Measurements from ENCODE around the gene RER1.

RER1 gene

GRCh38 chr1:2408456-2408855, 16.8 kb downstream of the RER1 start:
- Histone ChIP-seq H3K9ac (ENCODE audit: insufficient read length, low read depth) (no peak overlapping the region), H3K4me3 (ENCODE audit: insufficient read length, low read depth) (no peak overlapping the region), H3K27me3 (ENCODE audit: insufficient read depth, insufficient read length) (no peaks in the 10 kb centered on the region), H3K4me1 (ENCODE audit: insufficient read depth, insufficient read length) (peaks cover 5% of the 10 kb centered on the region), H3K9me3 (ENCODE audit: insufficient read depth, low read length) (no peaks in the 10 kb centered on the region), H3K36me3 (ENCODE audit: insufficient read depth, insufficient read length, low read length) (peaks cover 67% of the 10 kb centered on the region)
- DNase-seq (ENCODE audit: low read depth, low spot score), result no peak
- TF ChIP-seq YY1 (IDR thresholded peaks at IDR 0.05; ENCODE audit: insufficient read depth, insufficient read length) (no peak), ZNF274 (IDR thresholded peaks at IDR 0.05; ENCODE audit: low read depth, low read length) (no peak), SUZ12 (IDR thresholded peaks at IDR 0.05; ENCODE audit: extremely low read depth, insufficient read depth, insufficient read length) (no peak)

DNA sequence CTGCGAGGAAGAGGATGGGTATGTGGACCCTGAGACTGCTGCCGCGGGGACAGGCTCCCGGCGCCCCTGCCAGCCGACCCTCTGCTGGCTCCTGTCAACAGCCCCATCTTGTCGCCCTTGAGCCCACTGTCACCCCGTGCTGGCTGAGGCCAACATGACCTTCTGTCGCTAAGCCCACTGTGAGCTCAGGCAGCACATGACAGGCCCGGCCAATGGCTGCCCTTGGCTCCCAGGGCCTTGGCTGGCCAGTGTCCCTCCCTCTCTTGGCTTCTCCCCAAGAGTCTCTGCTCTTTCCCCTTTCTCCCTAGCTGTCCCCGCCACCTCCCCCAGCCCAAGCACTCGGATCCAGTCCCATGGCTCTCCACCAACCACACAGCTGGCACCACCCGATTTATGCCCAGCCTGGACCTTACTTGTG, 17.2 kb downstream of the RER1 start:
- no peak overlapping the region for H3K9ac ChIP-seq (ENCODE audit: insufficient read length, low read depth)

DNA sequence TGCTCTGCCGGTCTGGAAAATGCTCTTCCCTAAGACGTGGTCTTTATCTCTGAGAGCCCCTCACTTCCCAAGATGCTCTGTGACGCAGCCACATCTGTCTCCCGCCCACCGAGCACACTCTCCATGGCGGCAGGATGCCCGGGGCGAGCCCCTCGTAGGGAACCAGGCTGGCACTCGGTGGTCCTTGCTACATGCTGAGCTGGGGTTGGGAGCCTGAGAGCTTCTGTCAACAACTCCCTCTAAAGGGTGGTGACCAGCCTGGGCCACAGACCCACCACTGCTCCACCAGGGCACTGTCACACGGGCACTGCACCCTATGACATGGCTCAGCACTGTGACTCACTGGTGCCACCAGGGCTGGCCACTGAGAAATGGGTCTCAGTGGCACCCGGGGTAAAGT, 18.1 kb downstream of the RER1 start:
- DNase-seq (ENCODE audit: low read depth, low spot score), result no peak
- no peaks in the 10 kb centered on the region for H3K27me3 ChIP-seq (ENCODE audit: insufficient read depth, insufficient read length)
- no peak overlapping the region for H3K9ac ChIP-seq (ENCODE audit: insufficient read length, low read depth)

More for the DNA sequence above, 17.2 kb downstream of the RER1 start:
- Histone ChIP-seq H3K27me3 (ENCODE audit: insufficient read depth, insufficient read length) (no peaks in the 10 kb centered on the region), H3K36me3 (ENCODE audit: insufficient read depth, insufficient read length, low read length) (peaks cover 62% of the 10 kb centered on the region), H3K4me3 (ENCODE audit: insufficient read length, low read depth) (no peak overlapping the region), H3K9me3 (ENCODE audit: insufficient read depth, low read length) (no peaks in the 10 kb centered on the region), H3K4me1 (ENCODE audit: insufficient read depth, insufficient read length) (peaks cover 6% of the 10 kb centered on the region)
- TF ChIP-seq SUZ12 (IDR thresholded peaks at IDR 0.05; ENCODE audit: extremely low read depth, insufficient read depth, insufficient read length) (no peak), ZNF274 (IDR thresholded peaks at IDR 0.05; ENCODE audit: low read depth, low read length) (no peak)
- DNase-seq (ENCODE audit: low read depth, low spot score), result no peak

DNA sequence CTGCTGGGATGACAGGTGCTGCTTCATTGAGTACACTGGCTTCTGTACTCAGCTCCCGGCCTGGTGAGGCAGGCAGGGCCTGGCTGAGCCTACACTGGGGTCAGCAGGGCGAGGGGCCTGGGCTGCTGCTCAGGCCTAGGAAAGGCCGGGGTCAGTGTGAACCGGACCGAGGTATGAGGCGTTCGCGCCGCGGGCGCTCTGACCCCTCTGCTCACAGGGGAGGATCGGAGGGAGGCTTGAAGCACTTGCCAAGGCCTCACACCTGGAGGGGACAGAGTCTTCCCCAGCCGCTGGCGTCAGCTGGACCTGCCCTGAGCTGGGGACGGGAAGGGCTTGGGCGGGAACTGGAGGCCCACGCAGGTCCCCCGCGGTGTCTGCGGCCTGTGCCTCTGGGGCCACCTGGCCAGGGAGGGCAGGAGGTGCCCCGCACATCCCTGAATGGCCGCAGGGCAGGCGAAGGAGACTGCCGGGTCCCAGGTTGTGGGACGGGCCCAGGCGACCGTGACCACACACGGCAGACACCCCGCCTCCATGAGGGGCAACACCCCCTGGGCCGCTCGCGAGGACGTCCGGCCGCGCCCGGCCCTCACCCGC, 20.3 kb downstream of the RER1 start:
- Histone ChIP-seq H3K4me1 (ENCODE audit: insufficient read depth, insufficient read length) (peaks cover 5% of the 10 kb centered on the region), H3K9ac (ENCODE audit: insufficient read length, low read depth) (peak overlapping the region; percentile 94), H3K9me3 (ENCODE audit: insufficient read depth, low read length) (no peaks in the 10 kb centered on the region), H3K27me3 (ENCODE audit: insufficient read depth, insufficient read length) (no peaks in the 10 kb centered on the region), H3K36me3 (ENCODE audit: insufficient read depth, insufficient read length, low read length) (peaks cover 34% of the 10 kb centered on the region), H3K4me3 (ENCODE audit: insufficient read length, low read depth) (peak overlapping the region; percentile 91)
- DNase-seq (ENCODE audit: low read depth, low spot score), result no peak
- TF ChIP-seq ZNF274 (IDR thresholded peaks at IDR 0.05; ENCODE audit: low read depth, low read length), result no peak
- no peak for TF ChIP-seq SUZ12 (IDR thresholded peaks at IDR 0.05; ENCODE audit: extremely low read depth, insufficient read depth, insufficient read length)
- no peak for TF ChIP-seq YY1 (IDR thresholded peaks at IDR 0.05; ENCODE audit: insufficient read depth, insufficient read length)

More for the DNA sequence above, 18.1 kb downstream of the RER1 start:
- no peak overlapping the region for H3K4me3 ChIP-seq (ENCODE audit: insufficient read length, low read depth)
- TF ChIP-seq ZNF274 (IDR thresholded peaks at IDR 0.05; ENCODE audit: low read depth, low read length) (no peak), SUZ12 (IDR thresholded peaks at IDR 0.05; ENCODE audit: extremely low read depth, insufficient read depth, insufficient read length) (no peak), YY1 (IDR thresholded peaks at IDR 0.05; ENCODE audit: insufficient read depth, insufficient read length) (no peak)
- H3K36me3 ChIP-seq (ENCODE audit: insufficient read depth, insufficient read length, low read length), result peaks cover 54% of the 10 kb centered on the region
- H3K4me1 ChIP-seq (ENCODE audit: insufficient read depth, insufficient read length), result peaks cover 6% of the 10 kb centered on the region
- no peaks in the 10 kb centered on the region for H3K9me3 ChIP-seq (ENCODE audit: insufficient read depth, low read length)

DNA sequence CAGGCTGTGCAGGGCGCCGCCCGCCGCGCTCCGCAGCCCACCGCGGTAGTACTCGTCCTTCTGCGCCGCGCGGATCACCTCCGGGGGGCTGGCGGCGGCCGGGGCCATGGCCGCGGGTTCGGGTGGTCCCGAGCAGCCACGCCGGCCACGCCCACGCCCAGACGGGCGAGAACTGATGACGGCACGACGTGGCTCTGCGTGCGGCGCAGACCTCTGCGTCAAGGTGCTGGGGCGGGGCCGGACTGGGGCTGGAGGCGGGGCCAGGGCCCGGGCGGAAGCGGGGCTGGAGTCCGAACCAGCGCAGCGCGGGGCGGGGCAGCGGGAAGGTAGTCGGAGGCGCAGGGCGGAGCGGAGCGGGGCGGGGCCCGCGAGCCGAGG, 20.7 kb downstream of the RER1 start, which contains the start of gene PEX10:
TSS of gene PEX10 (minus strand) at position 170 of the 378 bp plus-strand sequence. CDS start at position 108, 62 bp downstream.
- peak within 1 kb of the TSS; percentile 91 for H3K4me3 ChIP-seq (ENCODE audit: insufficient read length, low read depth)
- no peaks in the 10 kb centered on the region for H3K9me3 ChIP-seq (ENCODE audit: insufficient read depth, low read length)
- no peaks in the 10 kb centered on the region for H3K27me3 ChIP-seq (ENCODE audit: insufficient read depth, insufficient read length)
- peaks cover 8% of the 10 kb centered on the region for H3K4me1 ChIP-seq (ENCODE audit: insufficient read depth, insufficient read length)
- H3K36me3 ChIP-seq (ENCODE audit: insufficient read depth, insufficient read length, low read length), result peaks cover 29% of the 10 kb centered on the region
- peak; percentile 89 for DNase-seq (ENCODE audit: low read depth, low spot score)
- TF ChIP-seq ZNF274 (IDR thresholded peaks at IDR 0.05; ENCODE audit: low read depth, low read length) (no peak), YY1 (IDR thresholded peaks at IDR 0.05; ENCODE audit: insufficient read depth, insufficient read length) (no peak), SUZ12 (IDR thresholded peaks at IDR 0.05; ENCODE audit: extremely low read depth, insufficient read depth, insufficient read length) (no peak)
- H3K9ac ChIP-seq (ENCODE audit: insufficient read length, low read depth), result peak within 1 kb of the TSS; percentile 94

GRCh38 chr1:2412773-2413494, 21.3 kb downstream of the RER1 start:
- Histone ChIP-seq H3K4me3 (ENCODE audit: insufficient read length, low read depth) (peak overlapping the region; percentile 82), H3K9me3 (ENCODE audit: insufficient read depth, low read length) (no peaks in the 10 kb centered on the region), H3K4me1 (ENCODE audit: insufficient read depth, insufficient read length) (peaks cover 8% of the 10 kb centered on the region), H3K27me3 (ENCODE audit: insufficient read depth, insufficient read length) (no peaks in the 10 kb centered on the region), H3K9ac (ENCODE audit: insufficient read length, low read depth) (peak overlapping the region; percentile 94), H3K36me3 (ENCODE audit: insufficient read depth, insufficient read length, low read length) (peaks cover 25% of the 10 kb centered on the region)
- DNase-seq (ENCODE audit: low read depth, low spot score), result no peak
- TF ChIP-seq SUZ12 (IDR thresholded peaks at IDR 0.05; ENCODE audit: extremely low read depth, insufficient read depth, insufficient read length) (no peak), ZNF274 (IDR thresholded peaks at IDR 0.05; ENCODE audit: low read depth, low read length) (no peak), YY1 (IDR thresholded peaks at IDR 0.05; ENCODE audit: insufficient read depth, insufficient read length) (no peak)

Measured in NT2/D1 (cell line).